ENCODE measurements around the gene DAB2. TPM values are rescaled to one million over a fixed set of nuclear protein-coding genes. Genes with fewer than 3 reads are reported as not detected.

DAB2 gene
- polyA plus RNA-seq, 1 donor (not counting 4 experiments of a cell fraction or from before 2014, with no cell fraction given): 10.4 TPM

GRCh38 chr5:39394946-39395345 is 29.8 kb downstream of the DAB2 start:
- FAIRE-seq: peak; percentile 75

GRCh38 chr5:39390945-39391344 is 33.8 kb downstream of the DAB2 start:
- dilution Hi-C loops (cut with MboI; ENCODE audit: extremely low pct_ligation_motif_present, low sequenced_read_pairs): loop anchor here (25.0 kb wide), 1 partner anchor 146 kb away; no protein-coding TSS in a partner anchor
- FAIRE-seq (no peak), DNase-seq (ENCODE audit: low read depth, low spot score) (no peak)
- H4K20me1 ChIP-seq (ENCODE audit: control insufficient read depth, extremely low read depth, insufficient read depth, low read length): no peaks in the 10 kb centered on the region
- TF ChIP-seq EZH2 (IDR thresholded peaks at IDR 0.05; ENCODE audit: low read length): no peak
- no peaks in the 10 kb centered on the region for H3K79me2 ChIP-seq (ENCODE audit: control insufficient read depth, insufficient read depth, low read length)
- H2AFZ ChIP-seq (ENCODE audit: control insufficient read depth, low read length): no peak overlapping the region
- no peak overlapping the region for H3K27ac ChIP-seq (ENCODE audit: control insufficient read depth, insufficient read depth, low read length)
- H3K27me3 ChIP-seq (ENCODE audit: control insufficient read depth, extremely low read depth, insufficient read depth, low read length): no peaks in the 10 kb centered on the region
- peaks cover 10% of the 10 kb centered on the region for H3K4me1 ChIP-seq (ENCODE audit: control insufficient read depth, extremely low read depth, insufficient read depth, low read length)
- H3K9me3 ChIP-seq (ENCODE audit: control insufficient read depth, low read depth, low read length): no peaks in the 10 kb centered on the region
- no peak overlapping the region for H3K4me2 ChIP-seq (ENCODE audit: control insufficient read depth, extremely low read depth, insufficient read depth, low read depth, low read length)
- H3K4me3 ChIP-seq (ENCODE audit: control insufficient read depth in 2 of 3, extremely low read depth in 1 of 3, insufficient read depth in 2 of 3, low read depth in 1 of 3, low read length in 3 of 3): no peak overlapping the region
- no peaks in the 10 kb centered on the region for H3K9me1 ChIP-seq (ENCODE audit: control insufficient read depth, extremely low read depth, insufficient read depth, low read length)
- H3K36me3 ChIP-seq (ENCODE audit: control insufficient read depth in 2 of 2, extremely low read depth in 1 of 2, insufficient read depth in 2 of 2, low read length in 2 of 2): peaks cover 1 to 5% of the 10 kb centered on the region in 2 experiments
- H3K9ac ChIP-seq (ENCODE audit: control insufficient read depth, extremely low read depth, insufficient read depth, low read length): no peak overlapping the region

More at GRCh38 chr5:39394946-39395345, 29.8 kb downstream of the DAB2 start:
- dilution Hi-C loops (cut with MboI; ENCODE audit: extremely low pct_ligation_motif_present, low sequenced_read_pairs): loop anchor here (25.0 kb wide), 1 partner anchor 142 kb away; no protein-coding TSS in a partner anchor
- H3K9me3 ChIP-seq (ENCODE audit: control insufficient read depth, low read depth, low read length): no peaks in the 10 kb centered on the region
- H3K4me2 ChIP-seq (ENCODE audit: control insufficient read depth, extremely low read depth, insufficient read depth, low read depth, low read length): peak overlapping the region; percentile 14
- H3K4me1 ChIP-seq (ENCODE audit: control insufficient read depth, extremely low read depth, insufficient read depth, low read length): peaks cover 28% of the 10 kb centered on the region
- H3K9ac ChIP-seq (ENCODE audit: control insufficient read depth, extremely low read depth, insufficient read depth, low read length): no peak overlapping the region
- H4K20me1 ChIP-seq (ENCODE audit: control insufficient read depth, extremely low read depth, insufficient read depth, low read length): no peaks in the 10 kb centered on the region
- no peak overlapping the region for H3K4me3 ChIP-seq (ENCODE audit: control insufficient read depth in 2 of 3, extremely low read depth in 1 of 3, insufficient read depth in 2 of 3, low read depth in 1 of 3, low read length in 3 of 3)
- no peaks in the 10 kb centered on the region for H3K27me3 ChIP-seq (ENCODE audit: control insufficient read depth, extremely low read depth, insufficient read depth, low read length)
- H3K36me3 ChIP-seq (ENCODE audit: control insufficient read depth in 2 of 2, extremely low read depth in 1 of 2, insufficient read depth in 2 of 2, low read length in 2 of 2): peaks cover 1 to 5% of the 10 kb centered on the region in 2 experiments
- no peaks in the 10 kb centered on the region for H3K9me1 ChIP-seq (ENCODE audit: control insufficient read depth, extremely low read depth, insufficient read depth, low read length)
- TF ChIP-seq CTCF (optimal IDR thresholded peaks at IDR 0.05 in 1 of 3, IDR thresholded peaks at IDR 0.05 in 1 of 3, conservative IDR thresholded peaks at IDR 0.05 in 1 of 3; ENCODE audit: extremely low read depth in 1 of 3, insufficient read depth in 2 of 3, low read length in 3 of 3): no peak
- no peak for DNase-seq (ENCODE audit: low read depth, low spot score)
- H3K79me2 ChIP-seq (ENCODE audit: control insufficient read depth, insufficient read depth, low read length): no peaks in the 10 kb centered on the region
- H3K27ac ChIP-seq (ENCODE audit: control insufficient read depth, insufficient read depth, low read length): peak overlapping the region; percentile 55
- H2AFZ ChIP-seq (ENCODE audit: control insufficient read depth, low read length): no peak overlapping the region

GRCh38 chr5:39387293-39387692 is 37.5 kb downstream of the DAB2 start:
- H3K36me3 ChIP-seq (ENCODE audit: control insufficient read depth in 2 of 2, extremely low read depth in 1 of 2, insufficient read depth in 2 of 2, low read length in 2 of 2): no peaks in the 10 kb centered on the region
- TF ChIP-seq EZH2 (IDR thresholded peaks at IDR 0.05; ENCODE audit: low read length) (no peak), CTCF (optimal IDR thresholded peaks at IDR 0.05 in 1 of 3, IDR thresholded peaks at IDR 0.05 in 1 of 3, conservative IDR thresholded peaks at IDR 0.05 in 1 of 3; ENCODE audit: extremely low read depth in 1 of 3, insufficient read depth in 2 of 3, low read length in 3 of 3) (no peak)
- H3K27ac ChIP-seq (ENCODE audit: control insufficient read depth, insufficient read depth, low read length): no peak overlapping the region
- no peaks in the 10 kb centered on the region for H3K9me1 ChIP-seq (ENCODE audit: control insufficient read depth, extremely low read depth, insufficient read depth, low read length)
- H3K9ac ChIP-seq (ENCODE audit: control insufficient read depth, extremely low read depth, insufficient read depth, low read length): no peak overlapping the region
- no peak overlapping the region for H2AFZ ChIP-seq (ENCODE audit: control insufficient read depth, low read length)
- H3K9me3 ChIP-seq (ENCODE audit: control insufficient read depth, low read depth, low read length): no peaks in the 10 kb centered on the region
- H3K79me2 ChIP-seq (ENCODE audit: control insufficient read depth, insufficient read depth, low read length): no peaks in the 10 kb centered on the region
- H3K27me3 ChIP-seq (ENCODE audit: control insufficient read depth, extremely low read depth, insufficient read depth, low read length): no peaks in the 10 kb centered on the region
- H4K20me1 ChIP-seq (ENCODE audit: control insufficient read depth, extremely low read depth, insufficient read depth, low read length): no peaks in the 10 kb centered on the region
- dilution Hi-C loops (cut with MboI; ENCODE audit: extremely low pct_ligation_motif_present, low sequenced_read_pairs): loop anchor here (25.0 kb wide), 1 partner anchor 150 kb away; no protein-coding TSS in a partner anchor
- FAIRE-seq: no peak
- no peak overlapping the region for H3K4me2 ChIP-seq (ENCODE audit: control insufficient read depth, extremely low read depth, insufficient read depth, low read depth, low read length)
- H3K4me1 ChIP-seq (ENCODE audit: control insufficient read depth, extremely low read depth, insufficient read depth, low read length): no peaks in the 10 kb centered on the region
- DNase-seq (ENCODE audit: low read depth, low spot score): no peak
- H3K4me3 ChIP-seq (ENCODE audit: control insufficient read depth in 2 of 3, extremely low read depth in 1 of 3, insufficient read depth in 2 of 3, low read depth in 1 of 3, low read length in 3 of 3): no peak overlapping the region
